DLD1 (cell line): ENCODE measurements around the gene GOT1.

Source experiments
- in situ Hi-C: cut with HindIII; loops from 2 replicates; pipeline ENCODE4 v1.10.0; 2017; ENCODE audit warnings: low sequenced_read_pairs

GOT1 gene

GRCh38 chr10:99430451-99431189, at the start of gene GOT1:
TSS of gene GOT1 (minus strand) at chr10:99430624. CDS start at chr10:99430565, 59 bp downstream.
- in situ Hi-C loops: loop anchor here (25.0 kb wide), 1 partner anchor 182 kb away; the partner anchor contains the start of gene SLC25A28

- in situ Hi-C loops: no loop called here
Measured at GRCh38 chr10:99470327-99470726, 39.9 kb upstream of the GOT1 start.

GRCh38 chr10:99467236-99467999, 37.0 kb upstream of the GOT1 start:
- in situ Hi-C loops: no loop called here

DNA sequence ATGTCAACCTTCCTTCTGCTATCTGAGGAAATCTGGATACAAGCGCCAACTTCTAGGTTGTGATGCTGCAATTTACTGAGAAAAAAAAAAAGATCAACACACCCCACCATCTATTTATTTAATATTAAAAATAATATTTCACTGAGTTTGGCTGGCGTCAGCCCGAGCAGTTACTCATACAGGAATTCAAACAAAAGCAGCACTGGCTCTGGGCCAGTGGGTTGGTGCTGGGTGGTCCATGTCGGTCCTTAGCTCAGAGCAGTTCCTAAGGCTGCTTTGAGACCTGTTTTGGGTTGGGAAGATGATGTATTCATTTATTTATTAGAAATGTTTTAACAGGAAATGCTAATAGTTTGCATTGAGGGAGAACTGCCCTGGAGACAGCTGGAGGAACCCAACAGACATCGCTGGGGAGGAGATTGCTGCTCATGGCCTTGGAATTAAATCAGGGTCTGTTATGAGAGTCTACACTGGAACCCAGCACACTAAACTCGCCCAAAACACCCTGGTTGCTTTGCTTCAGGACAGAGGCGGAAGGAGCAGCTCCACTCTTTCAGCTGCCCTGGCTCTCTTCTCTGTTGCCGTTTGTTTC, 36.3 kb upstream of the GOT1 start:
- in situ Hi-C loops: no loop called here

- in situ Hi-C loops: no loop called here
Measured at GRCh38 chr10:99461230-99461629, 30.8 kb upstream of the GOT1 start.

DNA sequence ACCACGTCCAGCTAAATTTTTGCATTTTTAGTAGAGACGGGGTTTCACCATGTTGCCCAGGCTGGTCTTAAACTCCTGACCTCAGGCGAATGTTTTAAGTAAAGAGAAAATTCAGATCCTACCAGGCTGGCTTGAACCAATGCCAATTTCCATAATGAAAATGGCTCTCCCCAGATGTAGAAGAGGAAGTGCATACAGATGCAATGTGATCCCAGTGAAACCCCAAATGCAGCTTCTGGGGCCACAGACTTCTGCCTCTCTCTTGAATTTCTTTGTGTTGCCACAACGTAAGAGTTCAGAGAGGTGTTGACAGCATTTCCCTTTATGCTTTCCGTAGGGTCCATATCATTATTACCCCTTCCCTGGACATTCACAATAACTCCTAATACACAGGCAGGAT, 29.6 kb upstream of the GOT1 start:
- in situ Hi-C loops: no loop called here

DNA sequence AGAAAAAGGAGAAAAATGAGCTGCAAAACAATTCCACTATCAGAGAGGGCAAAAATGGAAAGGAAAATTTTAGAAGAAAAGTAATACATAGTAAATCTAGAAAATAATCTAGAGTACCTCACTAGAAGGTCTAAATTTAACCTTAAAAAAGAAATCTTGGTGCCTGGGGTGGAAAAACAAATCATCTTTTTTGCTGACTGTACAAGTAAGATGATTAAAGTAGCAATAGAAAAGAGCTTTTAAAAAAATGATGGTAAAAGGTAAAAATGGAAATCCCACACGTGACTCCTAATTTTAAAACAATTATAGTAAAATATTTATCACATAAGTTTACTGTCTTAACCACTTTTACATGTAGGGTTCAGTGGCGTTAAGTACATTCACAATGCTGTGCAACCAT, 28.8 kb upstream of the GOT1 start:
- in situ Hi-C loops: no loop called here

GRCh38 chr10:99457813-99458212, 27.4 kb upstream of the GOT1 start:
- in situ Hi-C loops: no loop called here

DNA sequence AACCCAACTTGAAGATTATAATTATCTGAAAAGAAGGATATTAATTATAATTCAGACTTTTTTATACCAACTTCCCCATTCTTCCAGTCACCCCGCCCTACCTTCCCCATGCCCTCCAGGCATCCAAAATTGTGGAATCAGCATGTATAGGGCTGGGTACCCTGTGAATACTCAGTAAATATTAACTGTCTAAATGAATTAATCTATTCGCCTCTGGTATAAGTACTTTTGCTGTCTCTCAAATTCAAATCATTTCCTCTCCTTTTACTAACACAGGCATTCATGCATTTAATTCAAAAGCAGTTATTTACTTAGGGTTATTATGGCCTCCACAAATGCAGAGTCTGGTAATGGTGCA, 26.5 kb upstream of the GOT1 start:
- in situ Hi-C loops: no loop called here

DNA sequence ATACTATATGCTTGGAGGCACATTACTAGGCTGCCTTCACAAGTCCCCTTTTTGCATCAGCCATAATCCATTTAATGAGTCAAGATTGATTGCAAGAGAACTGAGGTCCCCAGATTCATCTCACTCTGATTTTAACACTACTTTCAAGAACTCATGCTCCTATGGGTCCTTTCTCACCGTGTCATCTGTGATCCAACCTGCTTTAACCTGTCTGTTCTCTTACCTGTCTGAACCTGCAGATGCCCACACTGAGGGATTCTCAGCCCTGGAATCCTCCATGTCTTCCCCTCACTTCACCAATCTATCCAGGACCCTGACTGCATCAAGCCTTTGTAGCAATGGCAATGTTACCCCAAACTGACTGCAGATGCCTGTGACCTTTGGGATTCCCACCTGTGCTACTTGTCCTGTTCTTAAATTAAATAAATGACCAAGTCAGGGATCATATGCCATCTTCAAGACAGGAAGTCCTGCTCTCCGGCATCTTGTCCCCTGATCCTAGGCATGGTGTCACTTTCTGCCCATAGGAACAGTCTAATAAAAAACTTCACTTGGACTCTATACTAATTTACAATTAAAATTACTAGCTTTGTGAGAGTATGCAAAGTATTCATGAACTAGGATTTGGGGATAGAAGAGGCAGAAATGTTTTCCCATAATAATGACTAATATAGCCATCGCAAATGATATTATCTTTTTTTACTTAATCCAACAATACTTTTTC, 25.9 kb upstream of the GOT1 start:
- in situ Hi-C loops: no loop called here

- in situ Hi-C loops: no loop called here
Measured at GRCh38 chr10:99451981-99452380, 21.6 kb upstream of the GOT1 start.

DNA sequence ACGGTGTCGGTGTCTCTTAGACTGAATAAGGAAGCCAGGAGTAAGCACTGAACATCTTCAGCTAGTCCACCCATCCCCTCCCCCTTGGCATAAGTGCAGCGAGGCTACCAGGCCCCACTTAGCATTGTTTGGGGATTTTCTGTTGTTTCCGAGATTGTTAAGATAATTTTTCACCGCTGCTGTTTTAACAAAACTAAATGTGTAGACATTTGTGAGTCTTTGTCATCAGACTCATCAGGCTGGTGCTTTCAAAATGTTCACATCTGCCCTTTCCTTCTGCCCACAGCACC, 21.0 kb upstream of the GOT1 start:
- in situ Hi-C loops: no loop called here

- in situ Hi-C loops: no loop called here
Measured at GRCh38 chr10:99450624-99451498, 20.4 kb upstream of the GOT1 start.

DNA sequence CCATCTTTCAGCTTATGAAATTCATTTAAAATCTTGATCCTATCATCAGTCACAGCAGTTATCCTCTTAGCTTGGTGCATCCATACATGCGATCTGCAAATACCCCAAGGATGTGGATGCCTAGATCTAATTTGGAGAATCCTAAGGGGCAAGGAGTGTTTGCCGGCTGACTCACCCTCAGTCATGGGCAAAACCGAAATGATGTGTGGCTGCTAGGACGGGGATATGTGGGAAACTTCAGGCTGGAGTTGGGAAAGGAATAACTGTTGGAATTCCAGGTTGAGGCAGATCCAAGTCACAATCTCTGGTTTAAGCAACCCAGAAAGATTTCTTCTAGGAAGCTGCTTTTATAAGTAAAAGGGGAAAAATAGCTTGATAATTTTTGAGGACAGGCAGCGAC, 19.7 kb upstream of the GOT1 start:
- in situ Hi-C loops: no loop called here

- in situ Hi-C loops: loop anchor here (25.0 kb wide), 1 partner anchor 163 kb away; the partner anchor contains the start of gene SLC25A28
Measured at GRCh38 chr10:99449023-99449422, 18.6 kb upstream of the GOT1 start.

DNA sequence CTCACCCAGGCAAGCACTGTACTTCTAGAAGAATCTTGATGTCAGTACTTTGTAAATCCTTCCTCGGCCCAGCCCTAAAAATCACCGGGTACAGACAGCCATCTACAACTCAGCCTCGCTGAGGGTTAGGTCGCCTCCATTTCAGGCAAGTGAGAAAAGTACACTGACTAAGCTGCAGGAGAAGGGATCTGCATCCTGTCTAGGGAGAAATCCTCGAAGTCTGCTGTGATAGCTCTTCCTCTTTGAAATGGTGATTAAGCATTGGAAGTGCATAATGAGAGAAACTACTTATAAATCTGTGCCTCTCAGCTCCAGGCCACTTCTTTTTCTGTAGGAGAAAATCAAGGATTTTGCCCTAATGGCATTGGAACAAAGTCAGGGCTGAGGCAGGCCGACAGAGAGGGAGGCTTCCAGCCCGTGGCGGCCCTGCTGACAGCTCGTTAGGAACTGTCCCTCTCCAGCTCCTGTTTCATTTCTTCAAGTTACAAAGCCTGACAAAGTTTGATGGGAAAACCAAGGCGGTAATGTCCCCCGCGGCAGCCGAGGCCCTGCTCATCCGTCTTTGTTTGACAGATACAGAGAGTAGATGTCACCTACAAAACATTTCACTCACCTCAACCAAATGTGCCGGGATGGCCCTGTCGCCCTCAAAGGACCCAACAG, 14.1 kb upstream of the GOT1 start:
- in situ Hi-C loops: loop anchor here (25.0 kb wide), 1 partner anchor 168 kb away; the partner anchor contains the start of gene SLC25A28

DNA sequence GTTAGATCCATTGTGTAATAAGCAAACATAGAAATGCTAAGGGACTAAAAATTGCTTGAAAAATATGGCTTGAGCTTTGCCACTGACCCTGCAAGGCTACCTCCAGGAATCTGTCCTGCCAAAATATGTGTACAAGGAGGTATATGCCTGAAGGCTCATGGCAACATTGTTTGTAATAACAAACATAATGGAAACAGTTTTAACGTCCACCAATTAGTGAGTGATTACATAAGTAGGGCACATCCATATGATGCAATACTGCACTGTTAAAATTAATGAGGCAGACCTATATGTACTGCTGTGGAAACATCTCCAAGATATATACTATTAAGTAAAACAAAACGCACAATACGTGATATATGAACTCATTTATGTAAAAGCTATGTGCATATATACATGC, 13.1 kb upstream of the GOT1 start:
- in situ Hi-C loops: loop anchor here (25.0 kb wide), 1 partner anchor 169 kb away; the partner anchor contains the start of gene SLC25A28

DNA sequence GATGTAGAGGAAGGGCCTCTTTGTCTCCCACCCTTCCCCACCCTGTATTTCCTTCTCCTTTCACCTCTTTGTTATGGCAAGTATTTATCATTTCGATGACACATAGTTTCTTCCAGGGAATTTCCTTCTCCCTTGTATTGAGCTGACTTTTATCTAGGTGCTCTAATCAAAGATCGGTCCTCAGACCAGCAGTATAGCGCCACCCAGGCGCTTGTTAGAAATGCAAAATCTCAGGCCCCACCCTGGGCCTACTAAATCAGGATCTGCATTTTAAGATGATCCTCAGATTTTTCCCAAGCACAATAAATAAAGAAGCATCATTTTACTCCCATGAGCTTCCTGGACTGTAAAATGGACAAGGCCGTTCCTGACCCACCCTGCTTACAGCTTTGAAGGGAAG, 12.0 kb upstream of the GOT1 start:
- in situ Hi-C loops: loop anchor here (25.0 kb wide), 1 partner anchor 170 kb away; the partner anchor contains the start of gene SLC25A28

GRCh38 chr10:99438890-99439289, 8.5 kb upstream of the GOT1 start:
- in situ Hi-C loops: loop anchor here (25.0 kb wide), 1 partner anchor 173 kb away; the partner anchor contains the start of gene SLC25A28
